GM21576 (cell line): ENCODE measurements around the gene TRAF3.

ENCODE experiments used
- ATAC-seq: cut with Tn5 transposase; IDR thresholded peaks from one replicate; pipeline ENCODE4 v1.9.1; 2021; ENCODE audit warnings: mild to moderate bottlenecking, moderate library complexity; ENCODE audit not compliant: unreplicated experiment

The TRAF3 gene

GRCh38 chr14:102777711-102778337, 575 bp downstream of the TRAF3 start:
- ATAC-seq, result no peak

- no peak for ATAC-seq
Observed at GRCh38 chr14:102778338-102779083, 1.3 kb downstream of the TRAF3 start.

- ATAC-seq, result no peak
Observed at GRCh38 chr14:102779084-102779462, 1.8 kb downstream of the TRAF3 start.

- ATAC-seq, result no peak
Observed at GRCh38 chr14:102779574-102780315, 2.5 kb downstream of the TRAF3 start.

- ATAC-seq, result no peak
Observed at GRCh38 chr14:102781063-102781462, 3.8 kb downstream of the TRAF3 start.

- no peak for ATAC-seq
Observed at GRCh38 chr14:102782974-102783373, 5.7 kb downstream of the TRAF3 start.

GRCh38 chr14:102784892-102785594, 7.8 kb downstream of the TRAF3 start:
- ATAC-seq, result peak; percentile 46

GRCh38 chr14:102785595-102785963, 8.3 kb downstream of the TRAF3 start:
- ATAC-seq, result peak; percentile 13

- ATAC-seq, result no peak
Observed at GRCh38 chr14:102786768-102787167, 9.5 kb downstream of the TRAF3 start.

GRCh38 chr14:102789349-102789748, 12.1 kb downstream of the TRAF3 start:
- ATAC-seq, result no peak

- no peak for ATAC-seq
Observed at GRCh38 chr14:102793531-102794328, 16.5 kb downstream of the TRAF3 start.

GRCh38 chr14:102795060-102795925, 18.0 kb downstream of the TRAF3 start:
- ATAC-seq, result peak; percentile 56

- no peak for ATAC-seq
Observed at GRCh38 chr14:102796661-102797190, 19.5 kb downstream of the TRAF3 start.

- ATAC-seq, result no peak
Observed at GRCh38 chr14:102798926-102799325, 21.7 kb downstream of the TRAF3 start.

- no peak for ATAC-seq
Observed at GRCh38 chr14:102799684-102800562, 22.7 kb downstream of the TRAF3 start.

GRCh38 chr14:102802834-102803523, 25.7 kb downstream of the TRAF3 start:
- no peak for ATAC-seq

GRCh38 chr14:102804858-102805257, 27.6 kb downstream of the TRAF3 start:
- ATAC-seq, result no peak
